ENCODE measurements around the gene STUM. TPM values are rescaled to one million over a fixed set of nuclear protein-coding genes. Genes with fewer than 3 reads are reported as not detected.
"Not testable (repeated sequence)": the region's sequence is repeated elsewhere in the genome, so short reads cannot be mapped to it uniquely, and the experiment has no call there.

STUM gene
- not detected in 2 replicates for total RNA-seq (2014; rRNA removed; shearing (Covaris generic); ENCODE audit: low replicate concordance)

GRCh38 chr1:226548256-226549093, at the start of gene STUM:
TSS of gene STUM (plus strand) at chr1:226548764. CDS start at chr1:226548905, 141 bp downstream.
- H3K4me3 ChIP-seq, result peak within 1 kb of the TSS; percentile 28
- H3K9me3 ChIP-seq, result no peaks in the 10 kb centered on the region
- peak; percentile 45 for DNase-seq
- no peaks in the 10 kb centered on the region for H3K36me3 ChIP-seq
- H3K27me3 ChIP-seq, result peaks cover 22% of the 10 kb centered on the region

DNA sequence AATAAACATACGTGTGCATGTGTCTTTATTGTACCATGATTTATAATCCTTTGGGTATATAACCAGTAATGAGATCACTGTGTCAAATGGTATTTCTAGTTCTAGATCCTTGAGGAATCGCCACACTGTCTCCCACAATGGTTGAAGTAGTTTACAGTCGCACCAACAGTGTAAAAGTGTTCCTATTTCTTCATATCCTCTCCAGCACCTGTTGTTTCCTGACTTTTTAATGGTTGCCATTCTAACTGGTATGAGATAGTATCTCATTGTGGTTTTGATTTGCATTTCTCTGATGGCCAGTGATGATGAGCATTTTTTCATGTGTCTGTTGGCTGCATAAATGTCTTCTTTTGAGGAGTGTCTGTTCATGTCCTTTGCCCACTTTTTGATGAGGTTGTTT, 48.9 kb upstream of the STUM start:
- H3K9me3 ChIP-seq, H3K4me3 ChIP-seq, DNase-seq, H3K36me3 ChIP-seq: not testable (repeated sequence)
- peaks cover 34% of the 10 kb centered on the region for H3K27me3 ChIP-seq

DNA sequence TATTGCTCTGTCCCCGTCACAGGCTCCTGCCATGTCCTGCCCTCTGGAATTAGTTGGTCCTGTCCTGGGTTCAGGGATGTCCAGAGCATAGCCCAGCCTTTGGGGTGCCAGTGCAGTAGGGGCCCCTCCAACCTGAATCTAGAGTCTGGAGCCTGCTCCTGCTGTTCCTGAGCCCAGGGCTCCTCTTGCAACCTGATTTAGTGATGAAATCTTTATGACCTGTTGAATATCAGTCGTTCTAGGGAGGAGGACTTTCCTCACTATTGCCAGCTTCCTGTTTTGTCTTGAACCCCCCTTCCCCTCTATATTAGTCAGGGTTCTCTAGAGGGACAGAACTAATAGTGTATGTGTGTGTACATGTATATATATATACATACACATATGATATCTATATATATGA, 42.5 kb upstream of the STUM start:
- H3K36me3 ChIP-seq, result no peaks in the 10 kb centered on the region
- H3K27me3 ChIP-seq, result peaks cover 44% of the 10 kb centered on the region
- no peak for DNase-seq
- H3K4me3 ChIP-seq, result no peak overlapping the region
- peaks cover 7% of the 10 kb centered on the region; the same call in 1 of the 2 replicates for H3K9me3 ChIP-seq

DNA sequence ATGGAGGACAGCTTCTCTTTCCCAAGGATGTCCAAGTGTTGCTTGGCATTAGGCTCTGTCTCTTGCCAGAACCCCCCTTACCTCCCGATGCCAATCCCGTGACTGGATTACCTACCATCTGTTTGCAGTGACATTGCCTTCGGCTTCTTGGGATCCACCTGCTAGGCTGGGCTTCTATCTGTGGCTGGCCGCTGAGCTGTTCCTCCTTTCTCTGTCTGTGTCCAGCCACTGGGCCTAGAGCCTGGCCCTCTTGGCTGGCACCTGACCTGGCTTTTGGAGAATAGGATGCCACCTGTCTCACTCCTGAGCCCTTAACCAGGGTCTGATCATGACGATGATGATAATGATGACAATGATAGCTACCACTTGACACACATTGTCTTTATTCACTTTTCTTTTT, 41.6 kb upstream of the STUM start:
- Histone ChIP-seq H3K4me3 (no peak overlapping the region), H3K27me3 (peaks cover 38% of the 10 kb centered on the region), H3K9me3 (peaks cover 7% of the 10 kb centered on the region; the same call in 1 of the 2 replicates), H3K36me3 (no peaks in the 10 kb centered on the region)
- DNase-seq, result no peak

- H3K9me3 ChIP-seq, result no peaks in the 10 kb centered on the region
Measured at GRCh38 chr1:226510453-226510852, 38.1 kb upstream of the STUM start.

GRCh38 chr1:226511296-226511695, 37.3 kb upstream of the STUM start:
- no peaks in the 10 kb centered on the region; the same call in 1 of the 2 replicates for H3K9me3 ChIP-seq
- DNase-seq, result no peak
- H3K36me3 ChIP-seq, result no peaks in the 10 kb centered on the region
- H3K27me3 ChIP-seq, result peaks cover 4% of the 10 kb centered on the region
- no peak overlapping the region for H3K4me3 ChIP-seq

More at GRCh38 chr1:226510453-226510852, 38.1 kb upstream of the STUM start:
- DNase-seq, result peak; percentile 95
- Histone ChIP-seq H3K4me3 (no peak overlapping the region), H3K27me3 (peaks cover 4% of the 10 kb centered on the region), H3K36me3 (no peaks in the 10 kb centered on the region)

DNA sequence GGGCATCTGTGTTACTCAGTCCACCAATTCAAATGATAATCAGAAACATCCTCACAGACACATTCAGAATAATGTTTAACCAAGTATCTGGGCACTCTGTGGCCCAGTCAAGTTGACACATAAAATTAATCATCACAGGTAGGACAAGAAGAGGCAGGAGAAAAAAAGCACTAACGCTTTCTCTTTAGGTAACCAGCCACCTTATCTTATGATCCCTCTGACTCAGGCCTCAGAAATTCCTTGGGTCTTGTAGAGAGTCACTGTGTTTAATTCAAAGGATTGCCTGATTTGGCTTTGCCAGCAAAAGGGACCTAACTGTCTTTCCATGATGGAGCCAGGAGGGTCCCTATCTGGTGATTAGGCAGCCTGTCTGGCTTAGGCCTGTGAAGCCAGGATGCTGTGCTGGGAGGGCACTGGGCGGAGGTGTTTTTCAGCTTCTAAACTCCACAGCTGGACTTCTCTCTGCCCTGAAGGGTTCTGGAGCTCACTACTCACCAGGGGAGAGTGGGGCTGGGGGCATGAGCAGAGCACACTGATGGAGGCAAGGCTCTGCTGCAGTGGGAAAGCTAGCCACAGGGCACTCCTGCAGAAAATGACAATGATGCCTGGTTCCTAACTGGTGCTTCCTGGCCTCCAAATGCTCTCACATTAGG, 36.4 kb upstream of the STUM start:
- Histone ChIP-seq H3K27me3 (peaks cover 6% of the 10 kb centered on the region), H3K36me3 (no peaks in the 10 kb centered on the region), H3K4me3 (no peak overlapping the region), H3K9me3 (no peaks in the 10 kb centered on the region; the same call in 1 of the 2 replicates)
- DNase-seq, result no peak

DNA sequence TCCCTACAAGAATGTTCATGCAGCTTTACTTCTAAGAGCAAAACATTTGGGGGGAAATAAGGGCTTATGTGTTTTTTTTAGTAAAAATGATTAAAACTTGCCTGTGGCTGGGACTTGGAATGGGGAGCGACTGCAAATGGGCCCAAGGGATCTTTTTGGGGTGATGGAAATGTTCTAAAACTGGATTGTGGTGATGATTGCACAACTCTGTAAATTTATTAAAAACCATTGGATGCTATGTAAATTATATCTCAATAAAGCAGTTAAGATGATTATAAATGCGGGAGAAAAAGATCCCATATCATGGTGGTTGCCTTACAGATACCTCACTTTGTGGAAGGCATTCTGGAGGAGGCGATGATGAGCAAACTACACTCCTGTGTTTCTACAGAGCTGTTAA, 30.2 kb upstream of the STUM start:
- DNase-seq, result no peak
- Histone ChIP-seq H3K4me3 (no peak overlapping the region), H3K36me3 (no peaks in the 10 kb centered on the region), H3K9me3 (no peaks in the 10 kb centered on the region; the same call in 1 of the 2 replicates), H3K27me3 (peaks cover 21% of the 10 kb centered on the region)

- Histone ChIP-seq H3K9me3 (no peaks in the 10 kb centered on the region; the same call in 1 of the 2 replicates), H3K27me3 (peaks cover 23% of the 10 kb centered on the region), H3K36me3 (no peaks in the 10 kb centered on the region), H3K4me3 (no peak overlapping the region)
- no peak for DNase-seq
Measured at GRCh38 chr1:226519135-226519534, 29.4 kb upstream of the STUM start.

- DNase-seq, result no peak
- no peak overlapping the region for H3K4me3 ChIP-seq
- H3K36me3 ChIP-seq, result no peaks in the 10 kb centered on the region
- peaks cover 23% of the 10 kb centered on the region for H3K27me3 ChIP-seq
- no peaks in the 10 kb centered on the region; the same call in none of the 2 replicates for H3K9me3 ChIP-seq
Measured at GRCh38 chr1:226519716-226520598, 28.6 kb upstream of the STUM start.

DNA sequence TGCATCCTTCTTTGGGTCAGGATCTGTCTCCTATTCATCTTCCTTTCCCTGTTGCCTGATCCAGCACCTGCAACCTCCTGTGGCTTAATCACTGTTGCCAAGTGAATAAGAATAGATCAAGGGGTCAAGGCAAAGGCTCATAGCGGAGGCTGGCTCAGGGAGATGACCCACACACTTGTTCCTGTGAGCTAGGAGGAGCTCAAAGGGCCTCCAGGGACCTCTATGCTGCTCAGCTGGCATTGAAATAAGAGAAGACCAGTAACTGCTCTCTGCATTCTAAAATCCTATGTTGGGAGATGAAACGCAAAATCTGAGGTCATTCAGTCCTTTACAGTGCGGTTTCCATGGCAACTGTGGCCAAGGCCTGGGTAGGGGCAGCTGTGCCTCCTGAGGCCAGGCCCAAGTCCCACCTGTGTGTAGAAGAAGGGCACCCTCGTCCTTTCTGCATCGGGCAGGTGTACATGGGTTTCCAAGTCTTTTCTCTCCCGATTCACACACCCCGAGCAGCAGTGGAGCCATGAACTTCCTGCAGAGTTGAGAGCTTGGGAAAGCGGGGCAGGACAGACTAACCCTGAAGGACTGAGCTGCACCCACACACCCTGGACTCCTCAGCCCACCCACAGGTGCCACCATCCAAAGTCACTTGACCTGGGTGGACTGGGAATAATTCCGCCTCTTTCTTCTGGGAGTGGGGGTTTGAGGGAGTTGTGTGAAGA, 27.8 kb upstream of the STUM start:
- DNase-seq, result no peak
- H3K9me3 ChIP-seq, result no peaks in the 10 kb centered on the region; the same call in none of the 2 replicates
- H3K27me3 ChIP-seq, result peaks cover 21% of the 10 kb centered on the region
- H3K4me3 ChIP-seq, result no peak overlapping the region
- no peaks in the 10 kb centered on the region for H3K36me3 ChIP-seq

- Histone ChIP-seq H3K9me3 (no peaks in the 10 kb centered on the region; the same call in 1 of the 2 replicates), H3K27me3 (peaks cover 14% of the 10 kb centered on the region), H3K4me3 (no peak overlapping the region), H3K36me3 (no peaks in the 10 kb centered on the region)
- DNase-seq, result no peak
Measured at GRCh38 chr1:226523646-226524406, 24.7 kb upstream of the STUM start.

DNA sequence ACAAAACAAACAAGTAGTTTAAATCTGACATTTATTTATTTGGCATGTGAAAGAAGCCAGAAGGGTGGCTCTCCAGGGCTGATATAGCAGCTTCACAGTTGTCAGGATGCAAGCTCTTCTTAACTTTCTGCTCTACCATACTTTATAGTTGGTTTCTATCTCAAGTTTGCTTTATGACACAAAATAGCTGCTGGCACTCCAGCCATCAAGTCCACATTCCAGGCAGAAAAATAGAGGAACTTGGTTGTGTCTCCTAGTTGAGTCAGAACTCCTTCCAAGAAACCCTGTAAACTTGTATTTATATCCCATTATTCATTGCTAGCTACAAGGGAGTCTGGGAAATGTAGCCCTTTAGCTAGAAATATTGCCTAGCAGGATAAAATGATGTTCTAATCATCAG, 24.0 kb upstream of the STUM start:
- H3K4me3 ChIP-seq, result no peak overlapping the region
- no peak for DNase-seq
- no peaks in the 10 kb centered on the region for H3K36me3 ChIP-seq
- H3K27me3 ChIP-seq, result peaks cover 7% of the 10 kb centered on the region; the same call in 1 of the 2 replicates
- no peaks in the 10 kb centered on the region; the same call in 1 of the 2 replicates for H3K9me3 ChIP-seq

DNA sequence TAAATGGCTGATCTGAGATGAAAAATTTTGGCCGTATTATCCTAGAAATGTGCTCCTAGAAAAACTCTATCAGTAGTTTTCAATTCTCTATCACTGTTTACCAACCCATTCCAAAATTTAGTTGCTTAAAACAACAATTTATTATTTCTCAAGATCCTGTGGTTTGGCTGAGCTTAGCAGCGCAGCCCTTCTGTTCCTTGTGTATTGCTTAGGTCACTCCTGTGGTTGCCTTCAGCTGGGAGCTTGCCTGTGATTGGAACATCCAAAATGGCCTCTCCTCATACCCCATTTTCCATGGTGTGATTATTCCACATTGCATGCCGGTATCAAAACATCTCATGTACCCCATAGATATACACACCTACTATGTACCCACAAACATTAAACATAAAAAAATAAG, 22.8 kb upstream of the STUM start:
- peak; percentile 42 for DNase-seq
- Histone ChIP-seq H3K9me3 (no peaks in the 10 kb centered on the region; the same call in 1 of the 2 replicates), H3K4me3 (no peak overlapping the region), H3K36me3 (no peaks in the 10 kb centered on the region), H3K27me3 (peaks cover 5% of the 10 kb centered on the region; the same call in 1 of the 2 replicates)
